Keratinocyte (primary cell): ENCODE measurements around the gene REL. TPM values are rescaled to one million over a fixed set of nuclear protein-coding genes. Genes with fewer than 3 reads are reported as not detected.

Experiments used
- DNase-seq: peaks from one replicate; pipeline ENCODE4 v3.0.0-alpha.2; 2011; ENCODE audit warnings: low read depth, missing footprints, low spot score
- FAIRE-seq: peaks from 2 replicates; lab custom pipeline; 2011; peaks lifted over from hg19 to GRCh38; lab: Jason Lieb, UNC
- H2AFZ ChIP-seq: 2 replicates; pipeline ENCODE4 v1.6.0; 2012; ENCODE audit warnings: low read length, control low read depth, inconsistent platforms; ENCODE audit not compliant: control insufficient read depth
- H3K27ac ChIP-seq: 2 replicates; pipeline ENCODE4 v1.5.1; 2011; ENCODE audit warnings: low read length; ENCODE audit not compliant: control insufficient read depth, insufficient read depth
- H3K27me3 ChIP-seq: 3 replicates; pipeline ENCODE4 v1.6.0; 2011; ENCODE audit warnings: low read length; ENCODE audit not compliant: control insufficient read depth, insufficient read depth; ENCODE audit errors: extremely low read depth
- H3K36me3 ChIP-seq, 2 experiments: 2 replicates in 1 of 2; 3 replicates in 1 of 2; pipeline ENCODE4 v1.5.1; 2011; ENCODE audit warnings: low read length in 2 of 2, mild to moderate bottlenecking in 1 of 2; ENCODE audit not compliant: control insufficient read depth in 2 of 2, insufficient read depth in 2 of 2; ENCODE audit errors: extremely low read depth in 1 of 2
- H3K4me1 ChIP-seq: 3 replicates; pipeline ENCODE4 v1.5.1; 2011; ENCODE audit warnings: low read length; ENCODE audit not compliant: control insufficient read depth, insufficient read depth; ENCODE audit errors: extremely low read depth
- H3K4me2 ChIP-seq: 3 replicates; pipeline ENCODE4 v1.6.0; 2011; ENCODE audit warnings: low read depth, low read length; ENCODE audit not compliant: control insufficient read depth, insufficient read depth; ENCODE audit errors: extremely low read depth
- H3K4me3 ChIP-seq, 3 experiments: fragments of 200-600 bp in 1 of 3; sonication (generic) in 1 of 3; 2 replicates in 2 of 3; 3 replicates in 1 of 3; pipeline ENCODE4 v1.5.1; 2011 to 2016; ENCODE audit warnings: low read length in 3 of 3, mild to moderate bottlenecking in 3 of 3, control low read depth in 2 of 3, inconsistent platforms in 1 of 3, low read depth in 1 of 3, mixed read lengths in 1 of 3, mixed run types in 1 of 3, moderate library complexity in 1 of 3; ENCODE audit not compliant: control insufficient read depth in 2 of 3, insufficient read depth in 2 of 3; ENCODE audit errors: extremely low read depth in 1 of 3
- H3K79me2 ChIP-seq: 2 replicates; pipeline ENCODE4 v1.6.0; 2012; ENCODE audit warnings: low read length; ENCODE audit not compliant: control insufficient read depth, insufficient read depth
- H3K9ac ChIP-seq: 3 replicates; pipeline ENCODE4 v1.6.0; 2011; ENCODE audit warnings: low read length; ENCODE audit not compliant: control insufficient read depth, insufficient read depth; ENCODE audit errors: extremely low read depth
- H3K9me1 ChIP-seq: 3 replicates; pipeline ENCODE4 v1.6.0; 2011; ENCODE audit warnings: low read length; ENCODE audit not compliant: control insufficient read depth, insufficient read depth; ENCODE audit errors: extremely low read depth
- H3K9me3 ChIP-seq: 2 replicates; pipeline ENCODE4 v1.5.1; 2012; ENCODE audit warnings: low read depth, low read length; ENCODE audit not compliant: control insufficient read depth
- H4K20me1 ChIP-seq: 3 replicates; pipeline ENCODE4 v1.6.0; 2011; ENCODE audit warnings: low read length; ENCODE audit not compliant: control insufficient read depth, insufficient read depth; ENCODE audit errors: extremely low read depth
- CTCF ChIP-seq, 3 experiments: IDR thresholded peaks in 1 of 3; conservative IDR thresholded peaks in 1 of 3; optimal IDR thresholded peaks in 1 of 3; 2 replicates in 2 of 3; 3 replicates in 1 of 3; pipeline versions ENCODE3 to v1.5.1; 2011; ENCODE audit warnings: low read length in 3 of 3, mild to moderate bottlenecking in 3 of 3, moderate library complexity in 2 of 3, control low read depth in 1 of 3, inconsistent platforms in 1 of 3; ENCODE audit not compliant: insufficient read depth in 2 of 3; ENCODE audit errors: extremely low read depth in 1 of 3
- EZH2 ChIP-seq: IDR thresholded peaks from one replicate; pipeline ENCODE4 v1.6.1; 2012; ENCODE audit warnings: inconsistent platforms, mild to moderate bottlenecking, low read length, moderate library complexity
- dilution Hi-C: fragments of 300-500 bp; cut with MboI; formaldehyde crosslinking; loops from one replicate; pipeline ENCODE4 v1.7.0; 2020; ENCODE audit warnings: low sequenced_read_pairs; ENCODE audit not compliant: extremely low pct_ligation_motif_present
- polyA plus RNA-seq, 5 experiments: library from polyadenylated mRNA; depleted of rRNA in 3 of 5; stranded (reverse) in 3 of 5; stranded (forward) in 1 of 5; unstranded in 1 of 5; fragments of >200 nt; gene quantifications; 1 replicate in 1 of 5; 2 replicates in 3 of 5; 3 replicates in 1 of 5; pipeline versions ENCODE4 v1.2.1 to v1.2.3, GENCODE V29; 2011 to 2012; ENCODE audit warnings: missing spikeins in 2 of 5, low read depth in 1 of 5, low replicate concordance in 1 of 5

The REL gene
- polyA plus RNA-seq, 1 donor (not counting 4 experiments of a cell fraction or from before 2014, with no cell fraction given), result 9.0 TPM

GRCh38 chr2:60961457-60961856 lies 80.1 kb downstream of the REL start:
- TF ChIP-seq CTCF (optimal IDR thresholded peaks at IDR 0.05 in 1 of 3, IDR thresholded peaks at IDR 0.05 in 1 of 3, conservative IDR thresholded peaks at IDR 0.05 in 1 of 3; ENCODE audit: extremely low read depth in 1 of 3, insufficient read depth in 2 of 3, low read length in 3 of 3) (no peak), EZH2 (no peak)

GRCh38 chr2:60962528-60962927 lies 81.2 kb downstream of the REL start:
- H3K27ac ChIP-seq, result no peak overlapping the region
- no peak overlapping the region for H2AFZ ChIP-seq
- no peaks in the 10 kb centered on the region for H3K9me1 ChIP-seq
- no peak overlapping the region for H3K4me2 ChIP-seq
- H3K36me3 ChIP-seq, result no peaks in the 10 kb centered on the region
- H4K20me1 ChIP-seq, result no peaks in the 10 kb centered on the region
- dilution Hi-C loops, result no loop called here
- no peaks in the 10 kb centered on the region for H3K9me3 ChIP-seq
- no peaks in the 10 kb centered on the region for H3K27me3 ChIP-seq
- H3K9ac ChIP-seq, result no peak overlapping the region
- FAIRE-seq (no peak), DNase-seq (no peak)
- H3K4me1 ChIP-seq, result peaks cover 44% of the 10 kb centered on the region
- H3K79me2 ChIP-seq, result no peaks in the 10 kb centered on the region
- no peak overlapping the region for H3K4me3 ChIP-seq
- no peak for TF ChIP-seq CTCF (optimal IDR thresholded peaks at IDR 0.05 in 1 of 3, IDR thresholded peaks at IDR 0.05 in 1 of 3, conservative IDR thresholded peaks at IDR 0.05 in 1 of 3; ENCODE audit: extremely low read depth in 1 of 3, insufficient read depth in 2 of 3, low read length in 3 of 3)

More at GRCh38 chr2:60961457-60961856, 80.1 kb downstream of the REL start:
- FAIRE-seq, result peak; percentile 77
- Histone ChIP-seq H4K20me1 (no peaks in the 10 kb centered on the region), H3K36me3 (no peaks in the 10 kb centered on the region), H3K9me1 (no peaks in the 10 kb centered on the region), H3K4me2 (peak overlapping the region; percentile 24), H3K9me3 (no peaks in the 10 kb centered on the region), H3K27me3 (no peaks in the 10 kb centered on the region), H3K9ac (peak overlapping the region; percentile 65), H3K79me2 (no peaks in the 10 kb centered on the region), H2AFZ (peak overlapping the region; percentile 24), H3K4me1 (peaks cover 50% of the 10 kb centered on the region), H3K4me3 (no peak overlapping the region), H3K27ac (peak overlapping the region; percentile 99)
- DNase-seq, result no peak
- dilution Hi-C loops, result no loop called here
